GM12878 (cell line): ENCODE results near the gene IFNA8. TPM values are rescaled to one million over a fixed set of nuclear protein-coding genes. Genes with fewer than 3 reads are reported as not detected.
A peak's percentile ranks its signal among the peaks of the same experiment; 100 is the strongest.

ENCODE experiments used
- CBFB ChIP-seq: IDR thresholded peaks from 2 replicates; pipeline ENCODE4 v1.6.1; 2016; ENCODE audit warnings: antibody characterized with exemption, low read depth
- CTCF ChIP-seq, 3 experiments: IDR thresholded peaks in 2 of 3; conservative IDR thresholded peaks in 1 of 3; 2 replicates each; pipeline ENCODE4 v1.5.1; 2011; ENCODE audit warnings: low read depth in 3 of 3, low read length in 3 of 3, mild to moderate bottlenecking in 3 of 3, control low read depth in 2 of 3, moderate library complexity in 2 of 3, inconsistent platforms in 1 of 3, mixed read lengths in 1 of 3; ENCODE audit not compliant: control insufficient read depth in 2 of 3, insufficient read depth in 1 of 3; ENCODE audit errors: extremely low read depth in 1 of 3
- DPF2 ChIP-seq: fragments of 450-650 bp; IDR thresholded peaks from 2 replicates; pipeline ENCODE4 v1.6.1; 2017; ENCODE audit warnings: mild to moderate bottlenecking
- EED ChIP-seq: sonication (generic); IDR thresholded peaks from 2 replicates; pipeline ENCODE4 v1.6.1; 2016; ENCODE audit warnings: antibody characterized with exemption, low read depth
- ELK1 ChIP-seq: IDR thresholded peaks from 2 replicates; pipeline ENCODE4 v1.6.1; 2012; ENCODE audit warnings: low read depth, low read length, improper control_type of control experiment
- IKZF1 ChIP-seq: fragments of 450-650 bp; conservative IDR thresholded peaks from 2 replicates; pipeline ENCODE4 v1.6.1; 2017; ENCODE audit warnings: antibody characterized with exemption, mild to moderate bottlenecking
- MEF2B ChIP-seq: fragments of 450-650 bp; IDR thresholded peaks from 2 replicates; pipeline ENCODE4 v1.6.1; 2018; ENCODE audit warnings: mild to moderate bottlenecking, moderate library complexity; ENCODE audit not compliant: partially characterized antibody, poor library complexity, severe bottlenecking
- MLLT1 ChIP-seq: fragments of 450-650 bp; IDR thresholded peaks from 2 replicates; pipeline ENCODE4 v1.6.1; 2016; ENCODE audit warnings: mild to moderate bottlenecking
- NKRF ChIP-seq: fragments of 450-650 bp; conservative IDR thresholded peaks from 2 replicates; pipeline ENCODE4 v1.6.1; 2017; ENCODE audit warnings: mild to moderate bottlenecking, moderate library complexity
- NR2C2 ChIP-seq: IDR thresholded peaks from 2 replicates; pipeline ENCODE4 v1.6.1; 2011; ENCODE audit warnings: borderline replicate concordance, low read depth; ENCODE audit not compliant: control insufficient read depth, insufficient read length
- PAX8 ChIP-seq: fragments of 450-650 bp; IDR thresholded peaks from 2 replicates; pipeline ENCODE4 v1.6.1; 2017; ENCODE audit warnings: mild to moderate bottlenecking, moderate library complexity
- PKNOX1 ChIP-seq: fragments of 450-650 bp; IDR thresholded peaks from 2 replicates; pipeline ENCODE4 v1.6.1; 2016; ENCODE audit warnings: mild to moderate bottlenecking
- RELB ChIP-seq: fragments of 450-650 bp; IDR thresholded peaks from 2 replicates; pipeline ENCODE4 v1.6.1; 2017; ENCODE audit warnings: low read depth, mild to moderate bottlenecking, moderate library complexity
- SIN3A ChIP-seq: IDR thresholded peaks from 2 replicates; pipeline ENCODE4 v1.6.1; 2012; ENCODE audit warnings: low read depth, low read length, improper control_type of control experiment
- ZBTB33 ChIP-seq: fragments of 450-650 bp; IDR thresholded peaks from 2 replicates; pipeline ENCODE4 v1.6.1; 2017; ENCODE audit warnings: mild to moderate bottlenecking
- ZSCAN29 ChIP-seq: fragments of 450-650 bp; IDR thresholded peaks from 2 replicates; pipeline ENCODE4 v1.6.1; 2017; ENCODE audit warnings: mild to moderate bottlenecking, moderate library complexity
- polyA plus RNA-seq, 11 experiments: library from polyadenylated mRNA; depleted of rRNA in 4 of 11; unstranded in 6 of 11; stranded (reverse) in 5 of 11; fragments of >200 nt; fragmentation: Nextera tagmentation in 4 of 11; fragmentation: Illumina TruSeq in 1 of 11; extraction: Ambion mirVana in 4 of 11; extraction: Trizol in 1 of 11; gene quantifications; 1 replicate in 1 of 11; 2 replicates in 10 of 11; pipeline versions ENCODE4 v1.2.1 to v1.2.3, GENCODE V29; 2011 to 2016; ENCODE audit warnings: inconsistent platforms in 2 of 11, missing spikeins in 2 of 11, low read depth in 1 of 11
- total RNA-seq, 4 experiments: library from RNA; depleted of rRNA in 3 of 4; stranded (reverse); fragments of >200 nt in 3 of 4; fragmentation: Illumina TruSeq in 1 of 4; extraction: Trizol in 1 of 4; gene quantifications; 2 replicates each; pipeline versions ENCODE4 v1.2.1 to v1.2.3, GENCODE V29; 2013 to 2021

IFNA8 gene
- total and polyA plus RNA-seq, 10 of the 15 experiments (the other 5 are each of a cell fraction or from before 2014, with no cell fraction given) = not detected

GRCh38 chr9:21395778-21396717 is 12.9 kb upstream of the IFNA8 start (continued):
- TF ChIP-seq RELB (peak; percentile 24; the same call in 1 of the 2 replicates), CBFB (no peak), NKRF (0 out of 2 replicates have a peak, but pooled peaks have one; percentile 29), SIN3A (no peak), CTCF (IDR thresholded peaks at IDR 0.05 in 2 of 3, conservative IDR thresholded peaks at IDR 0.05 in 1 of 3; ENCODE audit: control insufficient read depth in 2 of 3, extremely low read depth in 1 of 3, insufficient read depth in 1 of 3, low read depth in 3 of 3, low read length in 3 of 3) (peak; percentile 71 to 88 (median 85)), ZBTB33 (peak; percentile 98), DPF2 (peak; percentile 60; the same call in 1 of the 2 replicates), MEF2B (peak; percentile 82), EED (no peak), PAX8 (no peak), ELK1 (no peak), NR2C2 (no peak), ZSCAN29 (no peak), PKNOX1 (0 out of 2 replicates have a peak, but pooled peaks have one; percentile 12), MLLT1 (peak; percentile 97), IKZF1 (peak; percentile 62)
